ENCODE measurements around the gene MGAT5. TPM values are rescaled to one million over a fixed set of nuclear protein-coding genes. Genes with fewer than 3 reads are reported as not detected.

The MGAT5 gene
- total RNA-seq, 2 experiments from 2014 or later = 60.8 to 68.0 TPM

GRCh38 chr2:134327367-134327766, 73.5 kb downstream of the MGAT5 start:
- Histone ChIP-seq H3K4me1 (ENCODE audit: insufficient read depth, low read length, poor library complexity, severe bottlenecking) (peaks cover 29% of the 10 kb centered on the region), H3K79me2 (ENCODE audit: insufficient read depth, low read depth, low read length) (no peaks in the 10 kb centered on the region), H3K4me2 (ENCODE audit: low read length) (no peak overlapping the region), H3K27ac (ENCODE audit: low read depth, low read length, poor library complexity, severe bottlenecking) (no peak overlapping the region), H3K9me3 (ENCODE audit: low read length) (no peaks in the 10 kb centered on the region; the same call in 1 of the 2 replicates), H3K4me3 (ENCODE audit: low read depth, low read length, poor library complexity, severe bottlenecking) (no peak overlapping the region), H3K9me2 (ENCODE audit: insufficient read depth, low read length) (no peaks in the 10 kb centered on the region), H3K36me3 (ENCODE audit: insufficient read depth, low read length) (peaks cover 69% of the 10 kb centered on the region), H2AFZ (ENCODE audit: low read length) (no peak overlapping the region), H4K20me1 (ENCODE audit: insufficient read depth, low read length) (no peaks in the 10 kb centered on the region)
- intact Hi-C loops (cut with micrococcal nuclease; ENCODE audit: unreplicated experiment) = no loop called here
- ChIA-PET POLR2A (interaction anchor here (0.7 to 2.2 kb wide), 3 partner anchors 9 to 13 kb away, joined by 3 to 4 read pairs (median 3); no protein-coding TSS in a partner anchor), CTCF (ENCODE audit: unreplicated experiment) (no interaction called here)
- no TSS peak for BruUV-seq (replicated peaks)
- no peak for DNase-seq (ENCODE audit: low spot score)
- TF ChIP-seq EZH2phosphoT487 (IDR thresholded peaks at IDR 0.05; ENCODE audit: borderline replicate concordance, low read depth, low read length) = no peak
- no peak for TF ChIP-seq CTCF (conservative IDR thresholded peaks at IDR 0.05; ENCODE audit: low read length)

GRCh38 chr2:134331081-134331480, 77.2 kb downstream of the MGAT5 start:
- Histone ChIP-seq H3K27ac (ENCODE audit: low read depth, low read length, poor library complexity, severe bottlenecking) (no peak overlapping the region), H4K20me1 (ENCODE audit: insufficient read depth, low read length) (no peaks in the 10 kb centered on the region), H3K4me2 (ENCODE audit: low read length) (no peak overlapping the region), H3K36me3 (ENCODE audit: insufficient read depth, low read length) (peaks cover 58% of the 10 kb centered on the region), H3K9me2 (ENCODE audit: insufficient read depth, low read length) (no peaks in the 10 kb centered on the region), H3K4me3 (ENCODE audit: low read depth, low read length, poor library complexity, severe bottlenecking) (no peak overlapping the region), H2AFZ (ENCODE audit: low read length) (no peak overlapping the region), H3K9me3 (ENCODE audit: low read length) (no peaks in the 10 kb centered on the region; the same call in 1 of the 2 replicates), H3K79me2 (ENCODE audit: insufficient read depth, low read depth, low read length) (no peaks in the 10 kb centered on the region), H3K4me1 (ENCODE audit: insufficient read depth, low read length, poor library complexity, severe bottlenecking) (no peaks in the 10 kb centered on the region)
- TF ChIP-seq EZH2phosphoT487 (IDR thresholded peaks at IDR 0.05; ENCODE audit: borderline replicate concordance, low read depth, low read length) = no peak
- no peak for TF ChIP-seq CTCF (conservative IDR thresholded peaks at IDR 0.05; ENCODE audit: low read length)
- DNase-seq (ENCODE audit: low spot score) = no peak
- intact Hi-C loops (cut with micrococcal nuclease; ENCODE audit: unreplicated experiment) = no loop called here
- no TSS peak for BruUV-seq (replicated peaks)
- POLR2A ChIA-PET = interaction anchor here (1.0 to 1.4 kb wide), 2 partner anchors 10 to 15 kb away, joined by 3 to 5 read pairs; no protein-coding TSS in a partner anchor
- CTCF ChIA-PET (ENCODE audit: unreplicated experiment) = no interaction called here

- POLR2A ChIA-PET = interaction anchor here (1.1 kb wide), 1 partner anchor 59 kb away, joined by 3 read pairs; no protein-coding TSS in a partner anchor
- no TSS peak for BruUV-seq (replicated peaks)
- DNase-seq (ENCODE audit: low spot score) = no peak
These were observed 79.8 kb downstream of the MGAT5 start for GRCh38 chr2:134333646-134334189.

More at GRCh38 chr2:134333646-134334189, 79.8 kb downstream of the MGAT5 start:
- no peaks in the 10 kb centered on the region for H3K9me2 ChIP-seq (ENCODE audit: insufficient read depth, low read length)
- no peak overlapping the region for H3K4me3 ChIP-seq (ENCODE audit: low read depth, low read length, poor library complexity, severe bottlenecking)
- CTCF ChIA-PET (ENCODE audit: unreplicated experiment) = no interaction called here
- H3K4me2 ChIP-seq (ENCODE audit: low read length) = no peak overlapping the region
- H3K4me1 ChIP-seq (ENCODE audit: insufficient read depth, low read length, poor library complexity, severe bottlenecking) = no peaks in the 10 kb centered on the region
- intact Hi-C loops (cut with micrococcal nuclease; ENCODE audit: unreplicated experiment) = no loop called here
- H3K36me3 ChIP-seq (ENCODE audit: insufficient read depth, low read length) = peaks cover 56% of the 10 kb centered on the region
- no peaks in the 10 kb centered on the region for H4K20me1 ChIP-seq (ENCODE audit: insufficient read depth, low read length)
- no peaks in the 10 kb centered on the region for H3K79me2 ChIP-seq (ENCODE audit: insufficient read depth, low read depth, low read length)
- no peak overlapping the region for H2AFZ ChIP-seq (ENCODE audit: low read length)
- no peak for TF ChIP-seq CTCF (conservative IDR thresholded peaks at IDR 0.05; ENCODE audit: low read length)
- TF ChIP-seq EZH2phosphoT487 (IDR thresholded peaks at IDR 0.05; ENCODE audit: borderline replicate concordance, low read depth, low read length) = no peak
- H3K9me3 ChIP-seq (ENCODE audit: low read length) = no peaks in the 10 kb centered on the region
- H3K27ac ChIP-seq (ENCODE audit: low read depth, low read length, poor library complexity, severe bottlenecking) = no peak overlapping the region
